Stomach (tissue), 9 donors: ENCODE measurements around the gene SEL1L2. TPM values are rescaled to one million over a fixed set of nuclear protein-coding genes. Genes with fewer than 3 reads are reported as not detected.
A peak's percentile ranks its signal among the peaks of the same experiment; 100 is the strongest.

Experiments used
- DNase-seq, 2 donors: peaks; one replicate each; pipeline versions ENCODE4 v3.0.0 to v3.0.0-alpha.2; 2013 to 2019
- H3K27ac ChIP-seq, 5 donors: fragments of 200-600 bp in 4 of 5; sonication (generic) in 4 of 5; one replicate each; pipeline ENCODE4 v1.5.1; 2013 to 2019; ENCODE audit warnings: mild to moderate bottlenecking in 1 of 5, moderate library complexity in 1 of 5
- H3K27me3 ChIP-seq, 3 donors: fragments of 200-600 bp; sonication (generic); one replicate each; pipeline ENCODE4 v1.5.1; 2017 to 2019; ENCODE audit warnings: mixed run types in 1 of 3
- H3K36me3 ChIP-seq, 4 donors: fragments of 200-600 bp; sonication (generic); 1 replicate in 3 of 4; 2 replicates in 1 of 4; pipeline ENCODE4 v1.5.1; 2016 to 2019
- H3K4me1 ChIP-seq, 4 donors: fragments of 200-600 bp; sonication (generic); one replicate each; pipeline ENCODE4 v1.5.1; 2016 to 2019
- H3K4me3 ChIP-seq, 4 donors: fragments of 200-600 bp; sonication (generic) in 3 of 4; one replicate each; pipeline ENCODE4 v1.5.1; 2016 to 2019; ENCODE audit warnings: mild to moderate bottlenecking in 1 of 4
- H3K9me3 ChIP-seq, 4 donors: fragments of 200-600 bp; sonication (generic); one replicate each; pipeline ENCODE4 v1.5.1; 2016 to 2019
- CTCF ChIP-seq, 7 experiments: fragments of 450-650 bp in 4 of 7; fragments of 200-600 bp in 3 of 7; sonication (generic) in 3 of 7; IDR thresholded peaks; one replicate each; pipeline ENCODE4 v1.5.1; 2016 to 2019; ENCODE audit warnings: antibody characterized with exemption in 7 of 7, control low read depth in 2 of 7, mild to moderate bottlenecking in 1 of 7
- EP300 ChIP-seq: sonication (generic); formaldehyde crosslinking; IDR thresholded peaks from one replicate; pipeline ENCODE4 v1.6.1; 2017; ENCODE audit warnings: antibody characterized with exemption
- POLR2A ChIP-seq, 4 donors: fragments of 450-650 bp; IDR thresholded peaks; one replicate each; pipeline ENCODE4 v1.6.1; 2016; ENCODE audit warnings: antibody characterized with exemption in 4 of 4, control low read depth in 2 of 4, mild to moderate bottlenecking in 1 of 4, moderate library complexity in 1 of 4
- POLR2AphosphoS5 ChIP-seq, 3 donors: sonication (generic); formaldehyde crosslinking; IDR thresholded peaks; one replicate each; pipeline ENCODE4 v1.6.1; 2016; ENCODE audit warnings: antibody characterized with exemption in 3 of 3
- WGBS, 5 donors: extraction: QIAGEN DNeasy Blood & Tissue Kit in 3 of 5; methylation state at CpG; one replicate each; pipeline versions ENCODE4 v1.1.5 to v1.1.7; 2013 to 2018; 5-methylcytosine and 5-hydroxymethylcytosine counted together
- intact Hi-C: fragments of 100-400 bp; cut with DNase I; formaldehyde crosslinking; loops from one replicate; pipeline ENCODE4 v1.15.1; 2023; ENCODE audit warnings: low total_unique reads
- polyA plus RNA-seq, 3 donors: library from polyadenylated mRNA; stranded (reverse); fragments of 200-250 nt; gene quantifications; one replicate each; pipeline ENCODE4 v1.2.3, GENCODE V29; 2013
- total RNA-seq, 5 donors: library from RNA; depleted of rRNA; stranded (reverse); fragments of >200 nt; gene quantifications; one replicate each; pipeline versions ENCODE4 v1.1.0 to v1.2.3, GENCODE V29; 2014 to 2016
- donor health status: healthy with polysubstance abuse.
- donor health status: Bipolar disorder and iron deficiency.
- donor health status: healthy.

The SEL1L2 gene
- total and polyA plus RNA-seq, 8 donors: 2.2 TPM; not detected in 7

GRCh38 chr20:13941031-13941430 lies 49.4 kb downstream of the SEL1L2 start:
- no peak overlapping the region for H3K27ac ChIP-seq
- WGBS, 5 donors: 80 to 83% (median 82%) methylated on average over 7 of the region's 7 CpGs
- no peak for TF ChIP-seq POLR2AphosphoS5 (IDR thresholded peaks at IDR 0.05)
- no peak for TF ChIP-seq CTCF (IDR thresholded peaks at IDR 0.05)
- TF ChIP-seq EP300: no peak
- TF ChIP-seq POLR2A (IDR thresholded peaks at IDR 0.05): no peak
- no peaks in the 10 kb centered on the region for H3K4me1 ChIP-seq
- no peak overlapping the region for H3K4me3 ChIP-seq
- no peaks in the 10 kb centered on the region for H3K27me3 ChIP-seq
- H3K36me3 ChIP-seq: no peaks in the 10 kb centered on the region
- intact Hi-C loops: no loop called here
- H3K9me3 ChIP-seq: no peaks in the 10 kb centered on the region
- DNase-seq: no peak

GRCh38 chr20:13936781-13937576 lies 53.4 kb downstream of the SEL1L2 start:
- TF ChIP-seq POLR2AphosphoS5 (IDR thresholded peaks at IDR 0.05) (no peak), CTCF (IDR thresholded peaks at IDR 0.05) (no peak), EP300 (no peak), POLR2A (IDR thresholded peaks at IDR 0.05) (no peak)
- DNase-seq: no peak
- Histone ChIP-seq H3K27me3 (no peaks in the 10 kb centered on the region), H3K9me3 (no peaks in the 10 kb centered on the region), H3K36me3 (no peaks in the 10 kb centered on the region), H3K27ac (no peak overlapping the region), H3K4me1 (peaks cover 0 to 11% (median 4%) of the 10 kb centered on the region in 4 donors), H3K4me3 (no peak overlapping the region)
- intact Hi-C loops: no loop called here
- 80 to 89% (median 84%) methylated on average over 9 of the region's 9 CpGs for WGBS, 5 donors

- Histone ChIP-seq H3K9me3 (no peaks in the 10 kb centered on the region), H3K27me3 (no peaks in the 10 kb centered on the region), H3K4me1 (peaks cover 0 to 11% (median 4%) of the 10 kb centered on the region in 4 donors), H3K4me3 (no peak overlapping the region), H3K27ac (no peak overlapping the region), H3K36me3 (no peaks in the 10 kb centered on the region)
- intact Hi-C loops: no loop called here
- WGBS, 5 donors: 26 to 46% (median 39%) methylated on average over 6 of the region's 6 CpGs
- DNase-seq: peak in 1 of 2 donors; percentile 9
- no peak for TF ChIP-seq EP300
- no peak for TF ChIP-seq POLR2AphosphoS5 (IDR thresholded peaks at IDR 0.05)
- TF ChIP-seq CTCF (IDR thresholded peaks at IDR 0.05): no peak
- TF ChIP-seq POLR2A (IDR thresholded peaks at IDR 0.05): no peak
Observed at GRCh38 chr20:13934992-13935894, 55.2 kb downstream of the SEL1L2 start.

- Histone ChIP-seq H3K36me3 (no peaks in the 10 kb centered on the region), H3K4me1 (peaks cover 0 to 8% (median 3%) of the 10 kb centered on the region in 4 donors), H3K27ac (no peak overlapping the region), H3K27me3 (no peaks in the 10 kb centered on the region), H3K4me3 (no peak overlapping the region), H3K9me3 (no peaks in the 10 kb centered on the region)
- TF ChIP-seq POLR2AphosphoS5 (IDR thresholded peaks at IDR 0.05): no peak
- TF ChIP-seq EP300: no peak
- TF ChIP-seq POLR2A (IDR thresholded peaks at IDR 0.05): no peak
- no peak for TF ChIP-seq CTCF (IDR thresholded peaks at IDR 0.05)
- intact Hi-C loops: no loop called here
- WGBS, 5 donors: 44 to 56% (median 50%) methylated on average over 4 of the region's 4 CpGs
- no peak for DNase-seq
Observed at GRCh38 chr20:13930281-13930680, 60.1 kb downstream of the SEL1L2 start.
